ENCODE measurements around the gene C16orf86.
A peak's percentile ranks its signal among the peaks of the same experiment; 100 is the strongest.

C16orf86 gene, protein sequence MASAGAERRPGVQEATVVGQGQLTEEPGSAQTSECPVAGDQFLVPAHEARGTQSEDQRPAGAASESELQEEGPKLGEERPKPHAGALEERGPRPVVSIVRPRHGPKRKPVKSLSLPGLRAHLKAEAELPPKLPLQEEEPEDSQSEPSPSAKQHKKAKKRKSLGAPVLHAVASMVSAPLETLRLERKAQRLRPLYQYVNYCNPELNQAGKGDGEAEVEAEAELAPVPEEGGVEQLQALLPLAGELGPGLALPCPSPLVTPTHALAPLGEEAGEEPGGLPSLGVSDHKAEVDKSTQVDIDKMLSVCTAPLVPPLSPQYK

DNA sequence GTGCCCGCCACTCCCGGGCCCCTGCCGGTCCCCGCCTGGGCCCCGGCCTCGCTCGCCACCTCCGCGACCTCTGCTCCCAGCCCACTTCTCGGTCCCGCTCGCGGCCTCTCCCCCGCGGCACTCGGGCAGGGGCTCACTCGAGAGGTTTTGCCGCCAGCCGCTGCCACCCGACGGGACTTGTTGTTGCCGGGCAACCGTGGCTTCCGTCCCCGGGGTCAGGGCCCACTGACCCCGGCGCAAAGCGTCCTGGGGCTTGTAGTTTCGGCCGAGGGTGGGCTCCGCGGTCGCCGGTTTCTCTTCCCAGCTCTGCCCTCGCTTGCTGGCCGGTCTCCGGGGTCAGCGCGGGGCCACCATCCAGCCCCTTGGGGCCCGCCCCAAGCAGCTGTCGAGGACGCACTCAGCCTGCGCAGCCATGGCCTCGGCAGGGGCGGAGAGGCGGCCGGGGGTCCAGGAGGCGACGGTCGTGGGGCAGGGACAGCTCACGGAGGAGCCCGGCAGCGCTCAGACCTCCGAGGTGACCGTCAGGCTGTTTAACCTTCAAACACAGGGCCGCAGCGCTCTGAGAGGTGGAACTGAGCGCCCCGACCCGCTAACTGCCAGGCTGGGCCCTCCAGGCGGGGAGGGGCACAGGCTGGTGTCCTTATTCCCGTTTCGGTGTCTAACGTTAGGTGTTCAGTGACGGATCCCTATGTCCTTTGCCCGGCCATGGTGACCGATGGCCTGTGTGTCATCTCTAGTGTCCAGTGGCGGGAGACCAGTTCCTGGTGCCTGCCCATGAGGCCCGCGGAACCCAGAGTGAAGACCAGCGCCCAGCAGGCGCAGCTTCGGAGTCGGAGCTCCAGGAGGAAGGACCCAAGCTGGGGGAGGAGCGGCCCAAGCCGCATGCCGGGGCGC is at the start of gene C16orf86, which contains the start of gene ENKD1:
C16orf86 (plus strand) TSS at position 256 of the 894 bp plus-strand sequence; CDS start at position 413, 157 bp downstream.
ENKD1 (minus strand) TSS at position 192 of the 894 bp plus-strand sequence. CDS start 308 bp downstream, outside the sequence.
- peak within 1 kb of the TSS; percentile 67 for H3K4me3 ChIP-seq (ENCODE audit: low read depth, low read length)
- no peak for DNase-seq (ENCODE audit: low read depth)

DNA sequence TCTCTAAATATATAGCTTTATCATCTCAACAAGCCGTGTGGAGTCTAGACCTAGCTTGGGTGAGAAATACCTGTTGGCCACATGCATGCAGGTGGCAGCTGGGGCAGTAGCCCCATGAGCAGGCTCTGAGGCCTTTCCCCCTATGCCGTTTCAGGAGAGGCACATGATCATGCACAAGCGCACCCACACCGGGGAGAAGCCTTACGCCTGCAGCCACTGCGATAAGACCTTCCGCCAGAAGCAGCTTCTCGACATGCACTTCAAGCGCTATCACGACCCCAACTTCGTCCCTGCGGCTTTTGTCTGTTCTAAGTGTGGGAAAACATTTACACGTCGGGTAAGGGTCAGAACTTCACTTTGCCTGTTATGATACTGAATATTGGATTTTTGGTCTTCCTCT is 38.4 kb upstream of the C16orf86 start:
- no peak for DNase-seq (ENCODE audit: low read depth)
- H3K4me3 ChIP-seq (ENCODE audit: low read depth, low read length), result no peak overlapping the region

GRCh38 chr16:67632415-67633172 is 34.0 kb upstream of the C16orf86 start:
- no peak overlapping the region for H3K4me3 ChIP-seq (ENCODE audit: low read depth, low read length)
- peak; percentile 49 for DNase-seq (ENCODE audit: low read depth)

DNA sequence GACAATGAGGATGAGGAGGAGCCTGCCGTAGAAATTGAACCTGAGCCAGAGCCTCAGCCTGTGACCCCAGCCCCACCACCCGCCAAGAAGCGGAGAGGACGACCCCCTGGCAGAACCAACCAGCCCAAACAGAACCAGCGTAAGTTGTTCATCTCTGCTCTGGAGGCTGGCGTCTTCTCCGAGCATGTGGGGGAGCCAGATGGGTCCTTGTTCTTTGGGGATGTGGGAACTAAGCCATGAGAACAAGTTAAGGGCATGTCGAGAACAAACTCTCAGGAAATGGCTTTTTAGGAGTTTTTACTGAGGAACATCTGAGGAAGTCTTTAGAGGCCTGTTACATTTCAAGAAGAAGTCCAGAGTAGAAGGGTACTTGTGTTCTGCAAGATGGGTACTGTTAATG is 29.9 kb upstream of the C16orf86 start:
- no peak for DNase-seq (ENCODE audit: low read depth)
- H3K4me3 ChIP-seq (ENCODE audit: low read depth, low read length), result no peak overlapping the region

- no peak overlapping the region for H3K4me3 ChIP-seq (ENCODE audit: low read depth, low read length)
- DNase-seq (ENCODE audit: low read depth), result no peak
These were observed 29.0 kb upstream of the C16orf86 start for GRCh38 chr16:67637625-67638024.

DNA sequence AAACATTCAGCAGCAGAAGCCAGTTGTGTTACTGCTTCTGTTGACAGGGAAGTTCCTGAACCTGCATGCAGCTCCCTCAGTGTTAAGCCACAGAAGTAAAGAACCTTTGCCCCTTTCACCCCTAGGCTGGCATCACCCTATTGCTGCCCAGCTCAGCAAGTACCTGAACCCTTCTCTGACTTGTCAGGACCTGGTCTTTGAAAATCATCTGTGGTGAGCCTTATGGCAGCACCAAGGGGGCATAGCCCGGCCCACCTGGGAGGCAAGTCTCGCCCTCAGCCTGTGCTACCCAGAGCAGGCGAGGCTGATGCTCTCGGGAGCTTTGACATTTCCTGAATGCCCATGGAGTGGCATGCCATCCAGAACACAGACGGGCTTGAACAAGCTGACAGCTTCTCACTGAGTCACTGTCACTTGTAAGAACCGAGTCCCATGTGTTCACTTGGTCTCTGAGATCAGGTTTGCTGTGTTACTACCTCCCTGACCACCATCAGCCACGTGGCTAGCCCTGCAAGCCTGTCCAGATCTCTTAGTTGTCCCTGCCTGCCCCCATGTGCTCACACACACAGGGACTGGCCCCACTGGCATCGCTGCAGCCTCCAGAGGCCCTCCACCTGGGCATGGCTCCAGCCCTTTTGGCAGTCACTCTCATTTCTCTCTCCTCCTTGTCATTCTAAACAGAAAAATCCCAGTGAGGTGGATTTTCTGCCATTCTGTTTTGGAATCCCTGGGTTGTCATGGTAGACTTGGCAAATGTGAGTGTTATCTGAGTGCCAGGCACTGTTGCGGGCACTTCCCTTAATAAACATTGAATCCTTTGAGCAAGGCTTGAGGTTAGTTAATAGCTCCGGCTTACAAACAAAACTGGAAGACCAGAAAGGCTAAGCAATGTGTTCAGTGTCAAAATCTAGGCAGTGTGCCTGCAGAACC is 24.6 kb upstream of the C16orf86 start:
- no peak overlapping the region for H3K4me3 ChIP-seq (ENCODE audit: low read depth, low read length)
- DNase-seq (ENCODE audit: low read depth), result no peak

DNA sequence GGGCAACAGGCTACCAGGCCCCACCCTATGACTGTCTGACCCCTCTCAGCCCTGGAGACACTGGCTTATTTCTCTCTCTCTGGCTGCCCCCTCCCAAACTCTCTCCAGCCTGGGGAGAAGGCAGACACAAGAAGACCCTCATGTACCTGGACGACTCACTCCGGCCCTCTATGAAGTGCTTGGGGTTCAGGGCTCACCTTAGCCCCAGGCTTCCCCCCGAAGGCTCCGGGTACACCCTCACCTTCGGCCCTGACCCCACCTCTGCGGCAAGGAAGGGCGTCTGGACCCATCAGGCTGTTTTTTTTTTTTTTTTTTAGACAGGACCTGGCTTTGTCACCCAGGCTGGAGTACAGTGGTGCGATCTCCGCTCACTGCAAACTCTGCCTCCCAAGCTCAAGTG is 22.6 kb upstream of the C16orf86 start:
- no peak for DNase-seq (ENCODE audit: low read depth)
- no peak overlapping the region for H3K4me3 ChIP-seq (ENCODE audit: low read depth, low read length)

DNA sequence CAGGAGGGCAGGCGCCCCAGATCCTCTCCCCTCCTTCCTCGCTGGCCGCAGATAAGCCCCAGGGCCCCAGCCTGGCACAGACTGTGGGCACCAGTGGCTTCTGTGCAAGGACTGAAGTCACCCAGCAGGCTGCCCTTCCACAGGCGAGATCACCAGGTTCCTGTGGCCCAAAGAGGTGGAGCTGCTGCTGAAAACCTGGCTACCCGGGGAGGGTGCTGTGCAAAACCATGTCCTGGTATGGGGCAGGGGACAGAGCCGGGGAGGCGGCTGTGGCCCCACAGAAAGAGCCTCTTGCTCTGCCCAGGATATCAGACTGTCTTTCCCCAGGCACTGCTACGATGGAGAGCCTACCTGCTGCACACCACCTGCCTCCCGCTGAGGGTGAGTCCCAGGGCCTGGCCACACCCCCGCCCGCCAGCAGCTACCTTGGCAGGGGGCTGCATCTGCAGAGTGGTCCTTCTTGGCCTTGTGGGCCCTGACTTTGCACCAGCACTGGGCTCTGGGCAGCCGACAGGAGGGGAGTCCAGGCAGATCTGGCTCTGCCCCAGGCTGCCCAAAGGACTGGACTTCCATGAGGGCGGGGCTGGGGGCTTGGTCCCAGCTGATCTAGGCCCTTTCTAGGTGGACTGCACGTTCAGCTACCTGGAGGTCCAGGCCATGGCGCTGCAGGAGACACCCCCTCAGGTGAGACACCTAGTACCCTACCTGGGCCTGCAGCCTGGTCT is 21.1 kb upstream of the C16orf86 start:
- no peak overlapping the region for H3K4me3 ChIP-seq (ENCODE audit: low read depth, low read length)
- no peak for DNase-seq (ENCODE audit: low read depth)

DNA sequence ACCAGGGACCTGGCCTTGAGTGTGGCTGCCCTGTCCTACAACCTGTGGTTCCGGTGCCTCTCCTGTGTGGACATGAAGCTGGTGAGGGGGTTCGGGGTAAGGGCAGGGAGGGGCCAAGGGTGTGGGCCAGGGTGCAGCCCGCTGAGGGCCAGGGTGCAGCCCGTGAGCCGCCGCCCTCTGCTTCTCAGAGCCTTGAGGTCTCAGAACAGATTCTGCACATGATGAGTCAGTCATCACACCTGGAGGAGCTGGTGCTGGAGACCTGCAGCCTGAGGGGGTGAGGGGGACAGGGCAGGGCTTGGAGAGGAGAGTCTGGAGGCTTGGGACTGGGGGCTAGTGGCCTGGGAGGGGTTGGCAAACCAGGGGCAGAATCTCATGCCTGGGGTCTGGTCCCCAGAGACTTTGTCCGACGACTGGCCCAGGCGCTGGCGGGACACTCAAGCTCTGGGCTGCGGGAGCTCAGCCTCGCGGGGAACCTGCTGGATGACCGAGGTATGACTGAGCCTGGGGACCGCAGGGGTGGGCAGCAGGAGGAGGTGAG is 19.4 kb upstream of the C16orf86 start:
- DNase-seq (ENCODE audit: low read depth), result no peak
- no peak overlapping the region for H3K4me3 ChIP-seq (ENCODE audit: low read depth, low read length)

GRCh38 chr16:67647681-67648080 is 18.9 kb upstream of the C16orf86 start:
- DNase-seq (ENCODE audit: low read depth), result no peak
- no peak overlapping the region for H3K4me3 ChIP-seq (ENCODE audit: low read depth, low read length)

GRCh38 chr16:67648088-67648763 is 18.4 kb upstream of the C16orf86 start:
- DNase-seq (ENCODE audit: low read depth), result no peak
- no peak overlapping the region for H3K4me3 ChIP-seq (ENCODE audit: low read depth, low read length)

- H3K4me3 ChIP-seq (ENCODE audit: low read depth, low read length), result no peak overlapping the region
- no peak for DNase-seq (ENCODE audit: low read depth)
These were observed 17.7 kb upstream of the C16orf86 start for GRCh38 chr16:67648764-67649407.

DNA sequence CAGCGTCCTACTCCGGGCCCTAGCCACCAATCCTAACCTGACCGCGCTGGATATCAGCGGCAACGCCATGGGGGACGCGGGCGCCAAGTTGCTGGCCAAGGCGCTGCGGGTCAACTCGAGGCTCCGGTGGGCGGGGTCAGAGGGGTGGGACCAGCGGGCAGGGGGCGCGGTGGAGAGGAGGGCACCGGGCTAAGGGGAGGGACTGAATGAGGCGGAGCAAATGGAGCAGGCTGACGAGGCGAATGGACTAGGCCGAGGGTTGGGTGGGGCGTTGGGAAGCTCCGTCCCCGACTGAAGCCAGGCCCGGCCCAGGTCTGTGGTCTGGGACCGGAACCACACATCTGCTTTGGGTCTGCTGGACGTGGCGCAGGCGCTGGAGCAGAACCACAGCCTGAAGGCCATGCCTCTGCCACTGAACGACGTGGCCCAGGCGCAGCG is 17.1 kb upstream of the C16orf86 start:
- DNase-seq (ENCODE audit: low read depth), result no peak
- H3K4me3 ChIP-seq (ENCODE audit: low read depth, low read length), result no peak overlapping the region

DNA sequence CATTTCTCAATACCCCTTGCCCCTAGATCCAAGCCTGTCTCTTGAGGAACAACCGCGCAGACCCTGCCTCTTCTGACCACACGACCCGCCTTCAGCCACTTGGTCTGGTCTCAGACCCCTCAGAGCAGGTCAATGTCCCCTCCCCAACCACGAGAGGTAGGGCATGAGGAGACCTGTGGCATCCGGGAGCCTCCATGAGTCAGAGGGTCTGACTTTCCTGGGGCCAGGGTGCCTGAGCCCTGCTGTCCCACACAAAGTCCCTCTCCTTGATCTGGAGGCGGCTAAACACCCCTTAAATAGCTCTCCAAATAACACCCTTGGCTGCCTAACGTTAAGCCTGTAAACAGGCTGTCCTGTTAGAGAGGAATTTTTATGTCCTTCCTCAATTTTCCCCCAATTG is 16.6 kb upstream of the C16orf86 start:
- no peak overlapping the region for H3K4me3 ChIP-seq (ENCODE audit: low read depth, low read length)
- DNase-seq (ENCODE audit: low read depth), result no peak

DNA sequence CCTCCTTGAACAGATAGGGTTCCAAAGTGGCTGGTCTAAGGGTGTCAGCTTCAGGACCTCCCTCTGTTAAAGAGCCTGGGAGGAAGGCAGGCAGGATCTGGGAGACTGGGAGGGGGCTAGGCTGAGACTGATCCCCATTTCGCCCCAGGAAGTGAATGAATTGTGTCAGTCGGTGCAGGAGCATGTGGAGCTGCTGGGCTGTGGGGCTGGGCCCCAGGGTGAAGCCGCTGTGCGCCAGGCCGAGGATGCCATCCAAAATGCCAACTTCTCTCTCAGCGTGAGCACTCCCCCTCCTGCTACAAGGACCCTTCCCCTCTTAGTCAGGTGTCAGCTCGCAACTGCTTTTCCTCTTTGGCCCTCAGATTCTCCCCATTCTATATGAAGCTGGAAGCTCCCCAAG is 15.6 kb upstream of the C16orf86 start:
- H3K4me3 ChIP-seq (ENCODE audit: low read depth, low read length), result no peak overlapping the region
- no peak for DNase-seq (ENCODE audit: low read depth)

- no peak overlapping the region for H3K4me3 ChIP-seq (ENCODE audit: low read depth, low read length)
- no peak for DNase-seq (ENCODE audit: low read depth)
These were observed 14.8 kb upstream of the C16orf86 start for GRCh38 chr16:67651847-67652246.

DNA sequence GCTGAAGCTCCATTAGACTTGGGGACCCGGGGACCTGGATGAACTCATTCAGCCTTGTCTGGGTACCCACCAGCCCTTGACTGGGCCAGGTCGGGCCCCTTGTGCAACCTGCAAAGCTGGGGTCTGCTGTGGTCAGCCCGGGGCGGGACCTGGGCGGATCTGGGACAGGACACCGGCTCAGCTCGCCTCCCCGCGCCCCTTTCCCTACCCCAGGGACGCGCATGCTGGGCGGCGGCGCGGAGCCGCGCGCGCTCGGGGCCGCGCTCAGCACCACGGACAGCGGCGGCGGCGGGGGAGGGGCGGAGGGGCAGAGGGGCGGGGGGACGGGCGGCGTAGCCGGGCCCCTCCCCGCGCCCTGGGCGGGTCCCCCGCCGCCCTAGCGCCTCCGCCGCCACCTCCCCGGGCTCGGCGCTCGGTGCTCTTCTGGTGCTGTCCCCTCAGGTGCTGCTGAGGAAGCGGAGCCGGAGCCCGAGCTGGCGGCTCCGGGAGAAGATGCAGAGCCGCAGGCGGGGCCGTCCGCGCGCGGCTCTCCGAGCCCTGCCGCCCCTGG is 14.0 kb upstream of the C16orf86 start:
- H3K4me3 ChIP-seq (ENCODE audit: low read depth, low read length), result peak overlapping the region; percentile 64

More for the DNA sequence above, 14.0 kb upstream of the C16orf86 start:
- no peak for DNase-seq (ENCODE audit: low read depth)

All from skeletal muscle cell (primary cell).